Activated CD4-positive, alpha-beta T cell treated with anti-CD3 and anti-CD28 coated beads for 36 hours (primary cell): ENCODE measurements around the gene RALGAPA1. TPM values are rescaled to one million over a fixed set of nuclear protein-coding genes. Genes with fewer than 3 reads are reported as not detected.

Source experiments
- total RNA-seq, 2 experiments: library from RNA; stranded (reverse); gene quantifications; one replicate each; pipeline ENCODE4 v1.2.3, GENCODE V29; 2021

The RALGAPA1 gene
- total RNA-seq, 2 experiments from 2014 or later, result 20.3 to 22.0 TPM

Other genes starting within 250 kb of the RALGAPA1 start
- 1 to 10 TPM; 5.3 to 7.8 TPM for gene BRMS1L, start 17.0 kb upstream of the RALGAPA1 start, total RNA-seq